GM19351 (cell line): ENCODE data around the gene PACRGL.
"Not testable (repeated sequence)": the region's sequence is repeated elsewhere in the genome, so short reads cannot be mapped to it uniquely, and the experiment has no call there.

Experiments used
- ATAC-seq: cut with Tn5 transposase; IDR thresholded peaks from one replicate; pipeline ENCODE4 v1.9.1; 2021; ENCODE audit warnings: mild to moderate bottlenecking, moderate library complexity; ENCODE audit not compliant: unreplicated experiment

The PACRGL gene

GRCh38 chr4:20723019-20723418, 22.8 kb downstream of the PACRGL start:
- no peak for ATAC-seq

- no peak for ATAC-seq
Observed at GRCh38 chr4:20723463-20723862, 23.2 kb downstream of the PACRGL start.

- no peak for ATAC-seq
Observed at GRCh38 chr4:20724915-20725314, 24.7 kb downstream of the PACRGL start.

- no peak for ATAC-seq
Observed at GRCh38 chr4:20735931-20736330, 35.7 kb downstream of the PACRGL start.

- ATAC-seq, result not testable (repeated sequence)
Observed at GRCh38 chr4:20746000-20746399, 45.7 kb downstream of the PACRGL start.

GRCh38 chr4:20752641-20753040, 52.4 kb downstream of the PACRGL start:
- no peak for ATAC-seq

GRCh38 chr4:20754036-20754435, 53.8 kb downstream of the PACRGL start:
- no peak for ATAC-seq

- ATAC-seq, result peak; percentile 61
Observed at GRCh38 chr4:20760053-20760452, 59.8 kb downstream of the PACRGL start.

- no peak for ATAC-seq
Observed at GRCh38 chr4:20761382-20761781, 61.1 kb downstream of the PACRGL start.

GRCh38 chr4:20761826-20762225, 61.6 kb downstream of the PACRGL start:
- ATAC-seq, result no peak

GRCh38 chr4:20764366-20764992, 64.2 kb downstream of the PACRGL start:
- no peak for ATAC-seq

GRCh38 chr4:20773144-20773997, 73.1 kb downstream of the PACRGL start:
- ATAC-seq, result peak; percentile 90

- ATAC-seq, result no peak
Observed at GRCh38 chr4:20778896-20779295, 78.6 kb downstream of the PACRGL start.

- ATAC-seq, result not testable (repeated sequence)
Observed at GRCh38 chr4:20783134-20783533, 82.9 kb downstream of the PACRGL start.

GRCh38 chr4:20787940-20788665, 87.8 kb downstream of the PACRGL start:
- no peak for ATAC-seq
